ENCODE measurements around the gene AGO3. TPM values are rescaled to one million over a fixed set of nuclear protein-coding genes. Genes with fewer than 3 reads are reported as not detected.

Gene AGO3
- total and polyA plus RNA-seq, 10 of the 15 experiments (the other 5 are each of a cell fraction or from before 2014, with no cell fraction given) = 3.9 to 35.2 (median 12.5) TPM

GRCh38 chr1:36055706-36056105 lies 124.8 kb downstream of the AGO3 start:
- Histone ChIP-seq H2AFZ (ENCODE audit: control insufficient read depth, low read depth, low read length) (no peak overlapping the region), H3K27me3 (replicated peaks in 1 of 2; ENCODE audit: control insufficient read depth in 2 of 2, insufficient read depth in 2 of 2, low read length in 1 of 2) (no peaks in the 10 kb centered on the region), H3K4me3 (no peak overlapping the region), H3K36me3 (ENCODE audit: control insufficient read depth in 2 of 2, insufficient read depth in 2 of 2, low read length in 1 of 2) (no peaks in the 10 kb centered on the region; a peak in 1 of 4 replicates), H3K79me2 (ENCODE audit: control insufficient read depth, insufficient read depth, low read length) (no peaks in the 10 kb centered on the region), H3K4me2 (ENCODE audit: control insufficient read depth, insufficient read depth) (no peak overlapping the region), H3K9ac (ENCODE audit: control insufficient read depth, insufficient read depth, low read length) (no peak overlapping the region), H3K9me3 (replicated peaks; ENCODE audit: control insufficient read depth, insufficient read depth, low read length) (no peaks in the 10 kb centered on the region), H3K4me1 (ENCODE audit: control insufficient read depth, insufficient read depth, low read length) (no peaks in the 10 kb centered on the region), H3K27ac (ENCODE audit: control insufficient read depth, insufficient read depth) (no peak overlapping the region), H4K20me1 (ENCODE audit: control insufficient read depth, insufficient read depth) (no peaks in the 10 kb centered on the region)
- ATAC-seq = no peak
- in situ Hi-C loops (cut with MboI) = no loop called here
- 97% methylated on average over 5 of the region's 5 CpGs for WGBS (ENCODE audit: insufficient coverage, insufficient replicate concordance, low lambda C conversion rate, missing lambda C conversion rate)
- no peak for FAIRE-seq
- intact Hi-C loops (cut with micrococcal nuclease; ENCODE audit: unreplicated experiment) = no loop called here
- POLR2A ChIA-PET = no interaction called here
- RAD21 ChIA-PET (ENCODE audit: unreplicated experiment) = no interaction called here
- SMC1A ChIA-PET (ENCODE audit: uncharacterized antibody, unreplicated experiment) = no interaction called here
- BruUV-seq (replicated peaks) = TSS peak; percentile 28
- no peak for DNase-seq (ENCODE audit: low read depth, low spot score)
- TF ChIP-seq NRF1 (conservative IDR thresholded peaks at IDR 0.05; ENCODE audit: low read depth, low read length) (no peak), JUNB (IDR thresholded peaks at IDR 0.05) (no peak), MTA3 (IDR thresholded peaks at IDR 0.05; ENCODE audit: borderline replicate concordance, low read length) (no peak), E2F8 (IDR thresholded peaks at IDR 0.05; ENCODE audit: low read depth, partially characterized antibody) (no peak), POLR2A (IDR thresholded peaks at IDR 0.05; ENCODE audit: low read depth, low read length) (no peak), IRF5 (IDR thresholded peaks at IDR 0.05; ENCODE audit: borderline replicate concordance) (no peak), TBL1XR1 (IDR thresholded peaks at IDR 0.05; ENCODE audit: low read depth, low read length) (no peak), SMAD1 (IDR thresholded peaks at IDR 0.05; ENCODE audit: low read depth, partially characterized antibody) (no peak), NR2F1 (conservative IDR thresholded peaks at IDR 0.05) (no peak), MEF2A (IDR thresholded peaks at IDR 0.05; ENCODE audit: insufficient read depth, low read depth, low read length) (no peak), WRNIP1 (IDR thresholded peaks at IDR 0.05; ENCODE audit: borderline replicate concordance, low read depth, low read length) (no peak), CBX3 (IDR thresholded peaks at IDR 0.05; ENCODE audit: borderline replicate concordance, low read depth) (no peak), CREB1 (IDR thresholded peaks at IDR 0.05; ENCODE audit: low read depth) (no peak)
- TF ChIP-seq, protein P1, sequence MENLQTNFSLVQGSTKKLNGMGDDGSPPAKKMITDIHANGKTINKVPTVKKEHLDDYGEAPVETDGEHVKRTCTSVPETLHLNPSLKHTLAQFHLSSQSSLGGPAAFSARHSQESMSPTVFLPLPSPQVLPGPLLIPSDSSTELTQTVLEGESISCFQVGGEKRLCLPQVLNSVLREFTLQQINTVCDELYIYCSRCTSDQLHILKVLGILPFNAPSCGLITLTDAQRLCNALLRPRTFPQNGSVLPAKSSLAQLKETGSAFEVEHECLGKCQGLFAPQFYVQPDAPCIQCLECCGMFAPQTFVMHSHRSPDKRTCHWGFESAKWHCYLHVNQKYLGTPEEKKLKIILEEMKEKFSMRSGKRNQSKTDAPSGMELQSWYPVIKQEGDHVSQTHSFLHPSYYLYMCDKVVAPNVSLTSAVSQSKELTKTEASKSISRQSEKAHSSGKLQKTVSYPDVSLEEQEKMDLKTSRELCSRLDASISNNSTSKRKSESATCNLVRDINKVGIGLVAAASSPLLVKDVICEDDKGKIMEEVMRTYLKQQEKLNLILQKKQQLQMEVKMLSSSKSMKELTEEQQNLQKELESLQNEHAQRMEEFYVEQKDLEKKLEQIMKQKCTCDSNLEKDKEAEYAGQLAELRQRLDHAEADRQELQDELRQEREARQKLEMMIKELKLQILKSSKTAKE (IDR thresholded peaks at IDR 0.05; ENCODE audit: low read depth, poor library complexity, severe bottlenecking) = no peak
- CTCF ChIA-PET = no interaction called here
